Renal cortex interstitium (tissue), 11 donors: ENCODE data around the gene IFITM2. TPM values are rescaled to one million over a fixed set of nuclear protein-coding genes. Genes with fewer than 3 reads are reported as not detected.
"Not testable (repeated sequence)": the region's sequence is repeated elsewhere in the genome, so short reads cannot be mapped to it uniquely, and the experiment has no call there.

Experiments used
- DNase-seq, 11 donors: peaks; one replicate each; pipeline ENCODE4 v3.0.0-alpha.2; 2013; ENCODE audit warnings: low read depth in 9 of 11, low spot score in 4 of 11; ENCODE audit errors: extremely low read depth in 1 of 11
- polyA plus RNA-seq, 3 donors: library from polyadenylated mRNA; unstranded; fragments of 120-200 nt; gene quantifications; one replicate each; pipeline ENCODE4 v1.2.1, GENCODE V29; 2013; ENCODE audit not compliant: insufficient read length in 3 of 3

IFITM2 gene
- polyA plus RNA-seq, 3 donors: 176 to 248 (median 216) TPM

DNA sequence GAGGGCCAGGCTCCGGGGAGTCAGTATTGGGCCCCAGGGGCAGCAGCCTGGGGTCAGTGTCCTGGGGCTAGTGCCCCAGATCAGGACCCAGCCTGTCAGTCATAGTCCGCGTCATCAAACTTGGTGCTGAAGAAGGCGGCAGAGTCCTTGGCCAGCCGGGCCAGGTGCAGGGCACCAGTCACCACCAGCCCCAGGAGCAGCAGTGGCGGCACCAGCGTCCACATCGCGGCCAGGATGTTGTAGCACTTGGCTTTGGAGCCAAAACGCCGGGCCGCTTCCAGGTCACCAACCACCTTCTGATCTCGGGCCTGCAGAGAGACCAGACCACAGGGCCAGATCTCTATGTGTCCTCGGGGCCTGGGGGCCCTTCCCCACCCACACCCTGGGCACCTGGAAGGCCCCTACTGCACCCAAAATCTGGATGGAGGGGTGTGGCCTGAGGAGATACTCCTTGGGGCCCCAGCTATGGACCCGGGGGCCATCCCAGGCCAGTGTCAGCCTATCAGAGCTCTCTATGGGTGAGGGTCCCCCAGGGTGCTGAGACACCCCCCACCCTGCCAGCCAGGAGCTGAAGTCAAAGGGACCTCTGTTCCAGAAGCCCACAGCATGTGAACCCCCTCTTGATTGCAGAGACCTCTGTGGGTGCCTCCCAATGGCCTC lies 9.1 kb upstream of the IFITM2 start:
- DNase-seq: no peak

- no peak for DNase-seq
Observed at GRCh38 chr11:299081-299891, 8.3 kb upstream of the IFITM2 start, which contains the start of gene IFITM5. TSS of gene IFITM5 (minus strand) at chr11:299526. CDS start at chr11:299490, 36 bp downstream.

DNA sequence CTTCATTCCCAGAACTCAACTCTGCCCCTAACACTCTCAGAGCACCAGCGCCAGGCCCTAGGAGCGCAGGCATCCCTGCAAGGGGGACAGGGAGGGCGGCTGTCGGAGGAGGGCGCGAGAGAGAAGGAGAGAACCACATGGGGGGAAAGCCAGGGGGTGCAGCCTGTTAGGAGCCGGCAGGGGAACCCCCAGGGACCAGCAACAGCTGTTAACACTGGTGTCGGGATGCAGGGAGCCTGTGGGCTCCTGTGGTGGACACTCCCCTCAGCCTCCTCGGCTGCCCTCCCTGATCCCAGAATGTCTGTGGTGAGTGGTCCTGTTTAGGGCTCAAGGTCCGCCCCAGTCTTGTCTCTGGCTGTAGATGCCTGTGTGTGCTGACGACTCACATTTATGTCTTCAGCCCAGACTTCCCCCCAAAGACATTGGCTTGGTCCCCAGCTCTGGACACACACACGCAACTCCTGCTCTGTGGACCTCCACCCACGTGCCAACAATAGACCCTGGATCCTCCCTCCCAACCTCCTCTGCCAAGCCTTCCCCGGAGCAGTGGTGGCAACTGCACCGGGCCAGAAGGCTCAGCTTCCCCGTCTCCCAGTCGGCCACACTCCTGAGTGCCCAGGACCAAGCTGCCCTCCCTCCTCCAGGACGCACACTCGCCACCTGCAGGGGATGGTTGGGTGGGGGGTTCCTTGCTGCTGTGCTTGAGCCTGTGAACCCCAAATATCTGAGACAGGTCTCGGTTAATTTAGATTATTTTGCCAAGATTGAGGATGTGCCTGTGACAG lies 7.5 kb upstream of the IFITM2 start:
- no peak for DNase-seq

DNA sequence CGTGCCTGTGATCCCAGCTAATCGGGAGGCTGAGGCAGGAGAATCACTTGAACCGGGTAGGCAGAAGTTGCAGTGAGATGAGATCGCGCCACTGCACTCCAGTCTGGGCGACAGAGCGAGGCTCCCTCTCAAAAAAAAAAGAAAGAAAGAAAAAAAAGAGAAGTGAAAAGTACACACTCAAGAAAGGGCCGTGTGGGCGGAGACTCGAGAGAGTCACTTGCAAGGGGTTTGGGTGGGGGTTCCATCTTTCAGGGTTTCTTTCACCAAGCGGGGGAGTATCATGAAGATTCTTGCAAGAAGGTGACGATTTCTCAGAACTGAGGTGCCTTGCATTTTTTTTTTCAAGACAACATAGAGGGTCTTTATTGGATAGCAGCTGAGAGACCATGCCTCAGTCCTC lies 4.3 kb upstream of the IFITM2 start:
- no peak for DNase-seq

DNA sequence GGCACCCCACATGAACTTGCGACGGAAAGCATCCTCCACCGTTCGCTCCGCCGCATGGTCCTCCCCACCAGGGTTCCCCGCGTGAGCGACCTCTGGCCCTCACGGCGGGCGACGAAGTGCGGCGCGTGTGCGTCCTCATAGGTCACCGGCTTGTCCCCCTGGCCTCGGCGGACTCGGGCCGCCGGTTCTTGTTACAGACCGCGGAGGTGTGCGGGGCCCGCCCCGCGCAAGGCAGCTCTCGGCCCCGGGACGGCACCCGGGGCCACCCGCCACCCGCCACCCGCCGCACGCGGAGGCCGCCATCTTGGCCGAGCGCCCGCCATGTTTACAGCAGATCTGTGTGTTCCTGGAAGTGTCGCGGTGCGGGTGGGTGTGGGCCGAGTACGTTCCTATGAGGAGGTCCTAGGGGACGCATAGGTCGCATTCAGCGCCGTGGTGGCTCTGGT lies 3.5 kb upstream of the IFITM2 start:
- no peak for DNase-seq

DNA sequence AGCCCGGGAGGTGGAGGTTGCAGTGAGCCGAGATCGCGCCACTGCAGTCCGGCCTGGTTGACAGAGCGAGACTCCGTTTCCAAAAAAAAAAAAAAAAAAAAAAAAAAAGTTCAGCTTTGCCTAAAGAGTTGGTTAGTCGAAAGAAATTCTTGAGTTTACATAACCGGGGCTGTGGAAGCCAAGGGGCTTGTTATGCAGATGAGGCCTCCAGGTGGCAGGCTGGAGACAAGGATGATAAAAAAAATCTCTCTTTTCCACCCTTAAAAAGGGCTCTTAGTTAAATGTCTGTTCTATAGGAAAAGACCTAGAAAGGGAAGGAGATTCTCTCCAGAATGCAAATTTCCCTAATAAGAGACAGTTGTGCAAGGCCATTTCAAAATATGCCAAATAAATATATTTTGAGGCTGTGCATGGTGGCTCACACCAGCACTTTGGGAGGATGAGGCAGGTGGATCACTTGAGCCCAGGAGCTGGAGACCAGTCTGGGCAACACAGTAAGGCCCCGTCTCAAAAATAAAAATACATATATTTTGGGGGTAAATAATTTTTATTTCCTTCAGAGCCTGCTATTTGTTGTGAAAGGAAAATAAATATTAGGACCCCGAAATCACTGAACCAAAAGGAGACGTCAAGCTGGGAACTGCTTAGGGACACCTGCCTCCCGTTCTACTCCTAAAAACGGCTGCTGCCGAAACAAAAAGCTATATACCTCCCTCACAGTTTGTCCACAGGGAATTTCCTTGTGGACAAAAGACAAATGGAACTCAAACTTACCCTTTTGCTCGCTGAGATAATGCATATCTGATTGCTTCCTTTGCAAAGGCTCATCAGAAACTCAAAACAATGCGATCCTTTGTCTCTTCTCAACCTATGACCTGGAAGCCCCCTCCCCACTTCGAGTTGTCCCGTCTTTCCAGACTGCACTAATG lies 2.4 kb upstream of the IFITM2 start:
- peak in 4 of 11 donors; percentile 56 to 78 (median 66) for DNase-seq

DNA sequence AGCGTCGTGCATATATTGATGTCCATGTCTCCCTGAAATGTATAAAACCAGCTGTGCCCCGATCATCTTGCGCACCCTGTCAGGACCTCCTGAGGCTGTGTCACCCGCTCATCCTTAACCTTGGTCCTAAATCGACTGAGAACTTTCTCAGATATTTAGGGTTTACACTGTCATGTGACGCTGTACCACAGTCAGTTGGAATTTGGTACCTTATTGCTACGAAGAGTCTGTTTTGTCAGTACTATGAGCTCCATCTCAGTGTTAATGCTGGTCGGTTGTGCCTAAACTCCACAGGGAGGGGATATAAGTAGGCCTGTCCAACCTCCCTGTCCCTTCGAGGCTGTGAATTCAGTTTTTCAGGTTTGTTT lies 1.8 kb upstream of the IFITM2 start:
- DNase-seq: no peak

DNA sequence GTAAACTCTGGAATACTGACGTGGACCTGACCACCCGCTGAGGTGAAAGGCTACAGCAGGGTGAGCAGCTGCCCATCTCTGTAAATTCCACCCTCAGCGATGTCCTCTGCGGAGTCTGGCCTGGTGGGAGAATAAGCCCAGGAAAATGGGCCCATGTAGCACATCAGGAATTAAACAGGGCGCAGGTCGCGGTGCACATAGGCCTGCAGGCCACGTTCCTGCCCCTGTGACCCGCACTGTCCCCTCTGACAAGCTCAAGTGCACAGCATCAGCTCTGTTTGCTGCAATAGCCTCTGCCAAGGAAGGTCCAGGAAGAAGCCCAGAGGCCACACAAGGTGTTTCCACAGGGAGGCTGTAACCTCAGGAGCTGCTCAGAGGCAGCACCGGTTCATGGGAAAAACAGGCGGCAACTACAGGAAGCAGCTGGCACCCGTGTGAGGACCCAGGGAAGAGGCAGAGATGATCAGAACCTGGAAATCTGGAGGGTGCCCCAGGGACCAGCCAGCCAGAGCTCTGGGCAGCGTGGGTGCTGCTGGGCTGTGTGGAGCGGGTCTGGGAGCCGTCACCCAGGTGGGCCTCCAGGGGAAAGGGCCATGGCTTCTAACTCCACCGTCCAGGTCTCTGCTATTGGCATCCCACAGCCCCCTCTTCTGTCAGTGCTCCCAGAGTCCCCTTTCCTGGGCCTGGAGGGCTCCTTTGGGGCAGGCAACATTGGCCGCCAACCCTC lies 808 bp upstream of the IFITM2 start:
- DNase-seq: no peak

DNA sequence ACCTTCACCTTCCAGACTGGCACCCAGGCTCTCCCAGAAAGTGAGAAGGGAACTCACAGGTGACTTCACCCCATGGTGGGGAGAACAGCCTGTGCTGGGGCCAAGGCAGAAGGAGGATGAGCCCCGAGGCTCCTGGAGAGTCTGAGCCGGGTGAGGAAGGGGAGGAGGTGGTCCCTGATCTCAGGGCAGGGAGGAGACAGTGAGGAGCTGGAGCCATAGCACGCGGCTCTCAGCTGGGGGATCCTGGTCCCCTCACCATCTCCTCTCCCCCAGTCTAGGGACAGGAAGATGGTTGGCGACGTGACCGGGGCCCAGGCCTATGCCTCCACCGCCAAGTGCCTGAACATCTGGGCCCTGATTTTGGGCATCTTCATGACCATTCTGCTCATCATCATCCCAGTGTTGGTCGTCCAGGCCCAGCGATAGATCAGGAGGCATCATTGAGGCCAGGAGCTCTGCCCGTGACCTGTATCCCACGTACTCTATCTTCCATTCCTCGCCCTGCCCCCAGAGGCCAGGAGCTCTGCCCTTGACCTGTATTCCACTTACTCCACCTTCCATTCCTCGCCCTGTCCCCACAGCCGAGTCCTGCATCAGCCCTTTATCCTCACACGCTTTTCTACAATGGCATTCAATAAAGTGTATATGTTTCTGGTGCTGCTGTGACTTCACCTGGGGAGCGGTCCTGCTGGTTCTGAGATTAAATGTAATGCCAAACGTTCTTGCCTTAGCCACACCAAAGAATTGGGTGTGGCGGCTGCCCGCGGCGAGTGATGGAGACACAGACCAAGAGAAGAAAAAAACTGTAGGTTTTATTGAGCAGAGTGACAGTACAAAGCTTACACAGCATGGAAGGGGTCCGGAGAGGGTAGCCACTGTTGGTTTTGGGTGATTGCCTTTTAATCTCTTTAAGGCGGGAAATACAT lies 1.4 kb downstream of the IFITM2 start:
- DNase-seq: not testable (repeated sequence)

GRCh38 chr11:309979-310572 lies 2.5 kb downstream of the IFITM2 start:
- not testable (repeated sequence) for DNase-seq

GRCh38 chr11:311013-311748 lies 3.6 kb downstream of the IFITM2 start:
- DNase-seq: not testable (repeated sequence)

DNA sequence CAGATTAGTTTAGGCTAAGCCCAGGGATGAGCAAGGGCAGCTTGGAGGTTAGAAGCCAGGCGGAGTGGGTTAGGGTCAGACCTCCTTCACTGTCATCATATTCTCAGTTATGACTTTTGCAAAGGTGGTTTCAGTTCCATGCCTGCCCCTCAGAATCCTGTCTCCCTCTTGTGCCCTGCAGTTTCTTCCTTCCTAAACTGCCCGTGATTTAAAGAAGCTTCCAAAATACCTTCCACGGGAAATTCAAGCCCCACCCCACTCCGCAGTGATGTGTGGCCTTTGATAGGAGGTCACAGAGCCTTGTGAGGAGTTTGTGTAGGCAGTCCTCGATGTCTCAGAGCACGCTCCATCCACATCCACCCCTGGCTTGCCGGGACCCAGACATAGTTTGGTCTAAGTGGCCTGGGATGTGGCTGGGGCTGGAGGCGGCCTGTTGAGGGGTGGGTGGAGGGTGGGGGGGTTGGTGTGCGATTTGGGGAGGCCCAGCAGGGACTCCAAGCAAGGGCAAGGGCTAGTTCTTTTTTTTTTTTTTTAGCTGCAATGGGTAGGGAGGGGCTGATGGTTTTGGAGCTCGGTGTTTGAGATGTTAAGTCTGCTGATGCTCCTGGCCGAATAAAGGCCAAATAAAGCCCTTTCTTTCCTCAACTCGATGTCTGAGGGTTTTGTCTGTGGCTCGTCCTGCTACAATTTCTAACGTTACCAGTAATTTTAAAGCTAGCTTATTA lies 4.6 kb downstream of the IFITM2 start:
- no peak for DNase-seq

- DNase-seq: no peak
Observed at GRCh38 chr11:313304-313786, 5.7 kb downstream of the IFITM2 start.

DNA sequence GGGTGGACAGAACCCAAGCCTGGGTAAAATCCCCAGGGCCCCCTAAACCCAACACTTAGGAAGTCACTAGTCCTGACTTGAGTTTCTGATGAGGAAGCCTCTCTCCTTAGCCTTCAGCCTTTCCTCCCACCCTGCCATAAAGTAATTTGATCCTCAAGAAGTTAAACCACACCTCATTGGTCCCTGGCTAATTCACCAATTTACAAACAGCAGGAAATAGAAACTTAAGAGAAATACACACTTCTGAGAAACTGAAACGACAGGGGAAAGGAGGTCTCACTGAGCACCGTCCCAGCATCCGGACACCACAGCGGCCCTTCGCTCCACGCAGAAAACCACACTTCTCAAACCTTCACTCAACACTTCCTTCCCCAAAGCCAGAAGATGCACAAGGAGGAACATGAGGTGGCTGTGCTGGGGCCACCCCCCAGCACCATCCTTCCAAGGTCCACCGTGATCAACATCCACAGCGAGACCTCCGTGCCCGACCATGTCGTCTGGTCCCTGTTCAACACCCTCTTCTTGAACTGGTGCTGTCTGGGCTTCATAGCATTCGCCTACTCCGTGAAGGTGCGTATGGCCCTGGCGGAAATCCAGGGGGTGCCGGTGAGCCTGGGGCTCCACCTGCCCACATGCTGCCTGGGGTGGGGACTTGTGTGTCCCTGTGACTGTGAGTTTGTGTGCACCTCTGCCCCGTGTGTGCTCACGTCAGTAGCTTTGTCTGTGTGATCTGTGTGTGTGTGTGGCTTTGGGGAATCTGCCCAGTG lies 6.4 kb downstream of the IFITM2 start, which contains the start of gene IFITM1:
TSS of gene IFITM1 (plus strand) at position 254 of the 767 bp plus-strand sequence. CDS start at position 385, 131 bp downstream.
- DNase-seq: peak in 4 of 11 donors; percentile 63 to 88 (median 70)
